Activated naive CD8-positive, alpha-beta T cell treated with anti-CD3 and anti-CD28 coated beads for 36 hours (primary cell): ENCODE data around the gene KDM4B. TPM values are rescaled to one million over a fixed set of nuclear protein-coding genes. Genes with fewer than 3 reads are reported as not detected.
A peak's percentile ranks its signal among the peaks of the same experiment; 100 is the strongest.

Experiments
- DNase-seq: peaks from one replicate; pipeline ENCODE4 v3.0.0; 2021
- H3K27ac Mint-ChIP-seq: one replicate; pipeline ENCODE4 v1.8.0; 2022; ENCODE audit warnings: mild to moderate bottlenecking, moderate library complexity, mixed read lengths
- H3K27me3 Mint-ChIP-seq: one replicate; pipeline ENCODE4 v1.8.0; 2022; ENCODE audit warnings: mild to moderate bottlenecking, mixed read lengths
- H3K36me3 Mint-ChIP-seq: one replicate; pipeline ENCODE4 v1.8.0; 2021; ENCODE audit warnings: mild to moderate bottlenecking, mixed read lengths
- H3K4me1 Mint-ChIP-seq: one replicate; pipeline ENCODE4 v1.8.0; 2021; ENCODE audit warnings: mixed read lengths
- H3K4me3 Mint-ChIP-seq: one replicate; pipeline ENCODE4 v1.8.0; 2022; ENCODE audit warnings: mild to moderate bottlenecking, moderate library complexity, mixed read lengths
- H3K9me3 Mint-ChIP-seq: one replicate; pipeline ENCODE4 v1.8.0; 2022; ENCODE audit warnings: mixed read lengths
- total RNA-seq, 2 experiments: library from RNA; stranded (reverse); gene quantifications; one replicate each; pipeline ENCODE4 v1.2.3, GENCODE V29; 2021

Gene KDM4B
- total RNA-seq, 2 experiments from 2014 or later = 29.4 to 31.3 TPM

- Mint-ChIP-seq H3K4me1 (peaks cover 31% of the 10 kb centered on the region), H3K27ac (no peak overlapping the region), H3K27me3 (no peaks in the 10 kb centered on the region), H3K9me3 (no peaks in the 10 kb centered on the region), H3K36me3 (peaks cover 5% of the 10 kb centered on the region), H3K4me3 (no peak overlapping the region)
- DNase-seq = no peak
These were observed 157.0 kb downstream of the KDM4B start for GRCh38 chr19:5125797-5126497.

- DNase-seq = peak; percentile 56
- Mint-ChIP-seq H3K9me3 (no peaks in the 10 kb centered on the region), H3K27me3 (no peaks in the 10 kb centered on the region), H3K4me1 (peaks cover 25% of the 10 kb centered on the region), H3K36me3 (peaks cover 6% of the 10 kb centered on the region), H3K27ac (no peak overlapping the region), H3K4me3 (no peak overlapping the region)
These were observed 157.7 kb downstream of the KDM4B start for GRCh38 chr19:5126498-5127223.

- H3K36me3 Mint-ChIP-seq = peaks cover 9% of the 10 kb centered on the region
- no peak overlapping the region for H3K4me3 Mint-ChIP-seq
- DNase-seq = no peak
- H3K9me3 Mint-ChIP-seq = no peaks in the 10 kb centered on the region
- no peaks in the 10 kb centered on the region for H3K27me3 Mint-ChIP-seq
- H3K4me1 Mint-ChIP-seq = peaks cover 25% of the 10 kb centered on the region
- no peak overlapping the region for H3K27ac Mint-ChIP-seq
These were observed 158.8 kb downstream of the KDM4B start for GRCh38 chr19:5127717-5128116.

GRCh38 chr19:5128251-5128935 is 159.5 kb downstream of the KDM4B start:
- Mint-ChIP-seq H3K4me1 (peaks cover 25% of the 10 kb centered on the region), H3K27me3 (no peaks in the 10 kb centered on the region), H3K27ac (no peak overlapping the region)

GRCh38 chr19:5128936-5129389 is 160.1 kb downstream of the KDM4B start:
- Mint-ChIP-seq H3K36me3 (peaks cover 10% of the 10 kb centered on the region), H3K4me3 (no peak overlapping the region), H3K27ac (no peak overlapping the region), H3K4me1 (peaks cover 25% of the 10 kb centered on the region), H3K9me3 (no peaks in the 10 kb centered on the region), H3K27me3 (no peaks in the 10 kb centered on the region)
- no peak for DNase-seq

More at GRCh38 chr19:5128251-5128935, 159.5 kb downstream of the KDM4B start:
- no peaks in the 10 kb centered on the region for H3K9me3 Mint-ChIP-seq
- H3K4me3 Mint-ChIP-seq = no peak overlapping the region
- DNase-seq = no peak
- H3K36me3 Mint-ChIP-seq = peaks cover 10% of the 10 kb centered on the region

- H3K4me1 Mint-ChIP-seq = peaks cover 25% of the 10 kb centered on the region
- no peak for DNase-seq
- H3K9me3 Mint-ChIP-seq = no peaks in the 10 kb centered on the region
- peaks cover 14% of the 10 kb centered on the region for H3K36me3 Mint-ChIP-seq
- H3K27ac Mint-ChIP-seq = peak overlapping the region; percentile 91
- H3K27me3 Mint-ChIP-seq = no peaks in the 10 kb centered on the region
- peak overlapping the region; percentile 89 for H3K4me3 Mint-ChIP-seq
These were observed 160.8 kb downstream of the KDM4B start for GRCh38 chr19:5129691-5130090.

- no peaks in the 10 kb centered on the region for H3K27me3 Mint-ChIP-seq
- peaks cover 25% of the 10 kb centered on the region for H3K4me1 Mint-ChIP-seq
- peak overlapping the region; percentile 89 for H3K4me3 Mint-ChIP-seq
- H3K36me3 Mint-ChIP-seq = peaks cover 14% of the 10 kb centered on the region
- H3K9me3 Mint-ChIP-seq = no peaks in the 10 kb centered on the region
- peak; percentile 76 for DNase-seq
- H3K27ac Mint-ChIP-seq = peak overlapping the region; percentile 91
These were observed 161.6 kb downstream of the KDM4B start for GRCh38 chr19:5130371-5131030.

GRCh38 chr19:5131031-5131505 is 162.2 kb downstream of the KDM4B start:
- Mint-ChIP-seq H3K27me3 (no peaks in the 10 kb centered on the region), H3K36me3 (peaks cover 17% of the 10 kb centered on the region), H3K4me3 (peak overlapping the region; percentile 89), H3K9me3 (no peaks in the 10 kb centered on the region), H3K27ac (peak overlapping the region; percentile 91), H3K4me1 (peaks cover 21% of the 10 kb centered on the region)
- DNase-seq = peak; percentile 56

GRCh38 chr19:5131506-5132205 is 162.7 kb downstream of the KDM4B start:
- Mint-ChIP-seq H3K36me3 (peaks cover 18% of the 10 kb centered on the region), H3K4me1 (peaks cover 21% of the 10 kb centered on the region), H3K27ac (peak overlapping the region; percentile 91), H3K9me3 (no peaks in the 10 kb centered on the region), H3K4me3 (peak overlapping the region; percentile 89), H3K27me3 (no peaks in the 10 kb centered on the region)
- DNase-seq = peak; percentile 36

GRCh38 chr19:5132206-5132560 is 163.3 kb downstream of the KDM4B start:
- Mint-ChIP-seq H3K9me3 (no peaks in the 10 kb centered on the region), H3K27me3 (no peaks in the 10 kb centered on the region), H3K36me3 (peaks cover 23% of the 10 kb centered on the region), H3K4me3 (peak overlapping the region; percentile 89), H3K4me1 (peaks cover 21% of the 10 kb centered on the region), H3K27ac (peak overlapping the region; percentile 81)
- no peak for DNase-seq

GRCh38 chr19:5132698-5133651 is 164.1 kb downstream of the KDM4B start:
- Mint-ChIP-seq H3K4me3 (peak overlapping the region; percentile 89), H3K4me1 (peaks cover 24% of the 10 kb centered on the region), H3K27me3 (no peaks in the 10 kb centered on the region), H3K9me3 (no peaks in the 10 kb centered on the region), H3K36me3 (peaks cover 26% of the 10 kb centered on the region), H3K27ac (no peak overlapping the region)
- no peak for DNase-seq

- Mint-ChIP-seq H3K4me1 (peaks cover 35% of the 10 kb centered on the region), H3K36me3 (peaks cover 38% of the 10 kb centered on the region), H3K4me3 (no peak overlapping the region), H3K27ac (no peak overlapping the region), H3K27me3 (peaks cover 2% of the 10 kb centered on the region), H3K9me3 (peaks cover 1% of the 10 kb centered on the region)
- DNase-seq = no peak
These were observed 165.2 kb downstream of the KDM4B start for GRCh38 chr19:5133986-5134595.

- no peak for DNase-seq
- Mint-ChIP-seq H3K4me1 (peaks cover 40% of the 10 kb centered on the region), H3K27ac (no peak overlapping the region), H3K9me3 (peaks cover 3% of the 10 kb centered on the region), H3K27me3 (peaks cover 5% of the 10 kb centered on the region), H3K36me3 (peaks cover 44% of the 10 kb centered on the region), H3K4me3 (no peak overlapping the region)
These were observed 165.8 kb downstream of the KDM4B start for GRCh38 chr19:5134691-5135090.
